HCT116 (cell line): ENCODE data around the gene CHD1. TPM values are rescaled to one million over a fixed set of nuclear protein-coding genes. Genes with fewer than 3 reads are reported as not detected.

Source experiments
- ATAC-seq: fragments of 200-7000 bp; cut with Tn5 transposase; 2 replicates; pipeline ENCODE4 v1.9.1; 2020; ENCODE audit warnings: mild to moderate bottlenecking, moderate library complexity
- BruUV-seq: library from RNA; stranded (reverse); fragments of 400-500 nt; replicated peaks from 2 replicates; lab custom pipeline; 2021; lab: Mats Ljungman, UMichigan
- CTCF ChIA-PET: fragments of 300-600 bp; sonication (Branson Sonifier 250); formaldehyde crosslinking; loops from one replicate; lab custom pipeline; 2021; ENCODE audit warnings: antibody characterized with exemption; lab: Charles Lee
- POLR2A ChIA-PET: fragments of 300-600, 350-600 bp; sonication (Branson Sonifier 250); formaldehyde crosslinking; loops from one replicate; lab custom pipeline; 2021; ENCODE audit warnings: antibody characterized with exemption; lab: Charles Lee
- RAD21 ChIA-PET, 2 experiments: fragments of 300-600 bp; sonication (Branson Sonifier 250); formaldehyde crosslinking; loops; one replicate each; lab custom pipeline; 2023; ENCODE audit warnings: low total read pairs in 2 of 2; ENCODE audit not compliant: uncharacterized antibody in 2 of 2, unreplicated experiment in 2 of 2, low non-redundant PET in 1 of 2; lab: Charles Lee
- DNase-seq: peaks from one replicate; pipeline ENCODE4 v3.0.0-alpha.2; 2010; ENCODE audit warnings: low read depth, low spot score
- H2AFZ ChIP-seq: fragments of 200-600 bp; shearing (Covaris generic), sonication (generic); 2 replicates; pipeline ENCODE4 v1.6.1; 2017; ENCODE audit warnings: low read depth, mixed run types, mixed read lengths, antibody characterized with exemption, low read length; ENCODE audit not compliant: poor library complexity, severe bottlenecking
- H3K27ac ChIP-seq: 2 replicates; pipeline ENCODE4 v1.5.1; 2012; ENCODE audit warnings: low read depth, low read length
- H3K27me3 ChIP-seq: fragments of 200-600 bp; sonication (generic); 2 replicates; pipeline ENCODE4 v1.6.1; 2016; ENCODE audit warnings: mixed run types, low read length, mixed read lengths; ENCODE audit not compliant: insufficient read depth
- H3K36me3 ChIP-seq, 2 experiments: fragments of 200-500 bp in 1 of 2; fragments of 200-600 bp in 1 of 2; sonication (Bioruptor generic) in 1 of 2; sonication (generic) in 1 of 2; 2 replicates each; pipeline versions ENCODE4 v1.5.1 to v1.6.1; 2014 to 2016; ENCODE audit warnings: low read length in 2 of 2, inconsistent platforms in 1 of 2, mixed read lengths in 1 of 2, mixed run types in 1 of 2; ENCODE audit not compliant: insufficient read depth in 2 of 2, control insufficient read depth in 1 of 2
- H3K4me1 ChIP-seq, 2 experiments: fragments of 200-600 bp in 1 of 2; sonication (generic) in 1 of 2; 2 replicates each; pipeline versions ENCODE4 v1.5.1 to v1.6.1; 2012 to 2017; ENCODE audit warnings: low read length in 2 of 2, inconsistent platforms in 1 of 2, mild to moderate bottlenecking in 1 of 2, mixed read lengths in 1 of 2, mixed run types in 1 of 2, moderate library complexity in 1 of 2; ENCODE audit not compliant: insufficient read depth in 2 of 2, control insufficient read depth in 1 of 2
- H3K4me2 ChIP-seq: fragments of 200-600 bp; sonication (generic); 2 replicates; pipeline ENCODE4 v1.6.1; 2017; ENCODE audit warnings: mixed run types, low read length, mixed read lengths
- H3K4me3 ChIP-seq, 2 experiments: fragments of 200-600 bp in 1 of 2; sonication (generic) in 1 of 2; replicated peaks in 1 of 2; 2 replicates each; pipeline ENCODE4 v1.5.1; 2011 to 2016; ENCODE audit warnings: low read length in 2 of 2, control low read depth in 1 of 2, low read depth in 1 of 2, mild to moderate bottlenecking in 1 of 2, mixed read lengths in 1 of 2, mixed run types in 1 of 2
- H3K79me2 ChIP-seq: fragments of 200-600 bp; sonication (generic); 2 replicates; pipeline ENCODE4 v1.6.1; 2017; ENCODE audit warnings: mild to moderate bottlenecking, mixed run types, low read length, moderate library complexity, mixed read lengths; ENCODE audit not compliant: insufficient read depth
- H3K9ac ChIP-seq: fragments of 200-600 bp; sonication (generic); 2 replicates; pipeline ENCODE4 v1.6.1; 2016; ENCODE audit warnings: low read length, mixed read lengths
- H3K9me2 ChIP-seq: fragments of 200-600 bp; sonication (generic), shearing (Covaris generic); 2 replicates; pipeline ENCODE4 v1.6.1; 2017; ENCODE audit warnings: mixed run types, mild to moderate bottlenecking, moderate library complexity; ENCODE audit not compliant: insufficient read depth
- H3K9me3 ChIP-seq, 2 experiments: fragments of 200-500 bp in 1 of 2; fragments of 200-600 bp in 1 of 2; sonication (Bioruptor generic) in 1 of 2; sonication (generic) in 1 of 2; 2 replicates each; pipeline ENCODE4 v1.6.1; 2014 to 2017; ENCODE audit warnings: low read length in 2 of 2, mixed read lengths in 2 of 2, inconsistent platforms in 1 of 2, low read depth in 1 of 2, mild to moderate bottlenecking in 1 of 2, mixed run types in 1 of 2, moderate library complexity in 1 of 2; ENCODE audit not compliant: control insufficient read depth in 1 of 2, insufficient read depth in 1 of 2
- H4K20me1 ChIP-seq: fragments of 200-600 bp; sonication (generic), shearing (Covaris generic); 2 replicates; pipeline ENCODE4 v1.6.1; 2017; ENCODE audit warnings: mixed run types, mild to moderate bottlenecking, moderate library complexity; ENCODE audit not compliant: insufficient read depth
- ATF3 ChIP-seq: IDR thresholded peaks from 2 replicates; pipeline ENCODE4 v1.6.1; 2012
- EGR1 ChIP-seq: IDR thresholded peaks from 2 replicates; pipeline ENCODE4 v1.6.1; 2012; ENCODE audit warnings: low read depth
- ELF1 ChIP-seq: IDR thresholded peaks from 2 replicates; pipeline ENCODE4 v1.6.1; 2012; ENCODE audit warnings: low read depth, borderline replicate concordance
- EZH2 ChIP-seq: fragments of 200-600 bp; sonication (generic); IDR thresholded peaks from 2 replicates; pipeline ENCODE4 v1.6.1; 2017; ENCODE audit warnings: antibody characterized with exemption, mixed run types
- EZH2phosphoT487 ChIP-seq: fragments of 200-600 bp; IDR thresholded peaks from 2 replicates; pipeline ENCODE4 v1.6.1; 2018; ENCODE audit warnings: antibody characterized with exemption, borderline replicate concordance
- FOSL1 ChIP-seq: IDR thresholded peaks from 2 replicates; pipeline ENCODE4 v1.6.1; 2012; ENCODE audit warnings: low read depth
- POLR2A ChIP-seq: IDR thresholded peaks from 2 replicates; pipeline ENCODE4 v1.7.0; 2011; ENCODE audit warnings: borderline replicate concordance; ENCODE audit not compliant: insufficient read depth, insufficient read length; ENCODE audit errors: extremely low read depth
- REST ChIP-seq: IDR thresholded peaks from 2 replicates; pipeline ENCODE4 v1.6.1; 2012; ENCODE audit warnings: low read depth
- TCF7L2 ChIP-seq: IDR thresholded peaks from 2 replicates; pipeline ENCODE4 v1.7.0; 2011; ENCODE audit warnings: borderline replicate concordance, inconsistent platforms; ENCODE audit not compliant: insufficient read depth, insufficient read length; ENCODE audit errors: extremely low read depth
- ZFX ChIP-seq: fragments of 450-650 bp; IDR thresholded peaks from 2 replicates; pipeline ENCODE4 v1.6.1; 2017
- ZNF274 ChIP-seq: fragments of 200-500 bp; sonication (Bioruptor generic); IDR thresholded peaks from 2 replicates; pipeline ENCODE4 v1.6.1; 2014; ENCODE audit warnings: mild to moderate bottlenecking, low read depth, low read length, inconsistent platforms
- intact Hi-C: fragments of 100-400 bp; cut with micrococcal nuclease; formaldehyde crosslinking; loops from 2 replicates; pipeline ENCODE4 v1.10.0; 2022
- total RNA-seq: library from RNA; stranded (reverse); gene quantifications from one replicate; pipeline ENCODE4 v1.2.1, GENCODE V29; 2021; ENCODE audit not compliant: unreplicated experiment

The CHD1 gene
- total RNA-seq, 1 experiment from 2014 or later: 43.9 TPM

DNA sequence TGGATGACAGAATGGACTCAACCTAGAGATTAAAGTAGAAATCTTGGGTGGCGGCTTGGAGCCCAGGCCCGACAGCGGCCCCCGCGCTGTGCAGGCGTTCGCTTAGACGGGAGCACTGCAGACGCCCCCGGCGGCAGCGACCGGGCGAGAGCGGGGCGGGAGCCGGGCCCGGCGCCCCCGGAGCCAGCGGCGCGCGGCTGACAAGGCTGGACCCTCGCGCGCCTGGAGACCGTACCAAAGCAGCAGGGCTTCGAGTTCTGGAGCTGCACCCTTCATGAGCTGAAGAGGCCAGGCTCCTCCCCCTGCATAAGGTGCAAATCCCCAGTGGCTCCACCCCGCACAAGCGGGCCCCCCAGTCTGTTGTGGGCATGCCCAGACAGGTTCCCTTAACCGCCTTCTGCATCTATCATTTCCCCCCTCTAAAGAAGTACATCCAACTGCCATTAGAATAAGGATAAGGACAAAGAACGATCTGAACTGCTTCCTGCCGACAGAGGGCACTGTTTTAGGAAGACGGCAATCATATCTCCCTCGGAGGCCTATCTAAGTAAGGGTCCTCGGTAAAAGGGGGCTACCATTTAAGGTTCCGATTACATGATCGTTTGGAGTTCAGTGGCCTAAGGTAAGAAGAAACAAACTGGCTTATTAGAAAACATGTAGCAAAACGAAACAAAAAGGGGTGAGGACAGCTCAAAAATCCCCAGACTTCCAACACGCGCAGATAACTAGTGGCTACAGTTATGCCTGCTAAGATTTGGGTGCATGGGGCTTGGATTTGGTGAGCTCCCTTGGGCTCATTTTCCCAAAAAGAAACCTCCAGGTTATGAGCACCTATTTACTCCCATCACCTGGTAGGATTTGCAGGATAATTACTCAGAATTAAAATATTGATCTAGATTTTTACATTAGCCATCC lies 89.1 kb downstream of the CHD1 start (continued):
- TF ChIP-seq REST: no peak
- no peak for TF ChIP-seq FOSL1
- no peak for TF ChIP-seq EZH2phosphoT487
- TF ChIP-seq POLR2A: no peak
- TF ChIP-seq ATF3: no peak
- TF ChIP-seq EGR1: no peak
- TF ChIP-seq TCF7L2: no peak

GRCh38 chr5:98836175-98836574 lies 92.6 kb downstream of the CHD1 start:
- Histone ChIP-seq H3K4me3 (no peak overlapping the region), H3K27ac (no peak overlapping the region), H3K9me2 (no peaks in the 10 kb centered on the region), H3K79me2 (no peaks in the 10 kb centered on the region), H3K9me3 (no peaks in the 10 kb centered on the region), H3K4me2 (no peak overlapping the region), H3K36me3 (no peaks in the 10 kb centered on the region), H3K9ac (no peak overlapping the region), H3K27me3 (no peaks in the 10 kb centered on the region), H3K4me1 (no peaks in the 10 kb centered on the region), H4K20me1 (no peaks in the 10 kb centered on the region), H2AFZ (no peak overlapping the region)
- no peak for DNase-seq
- ChIA-PET CTCF (no interaction called here), POLR2A (no interaction called here), RAD21 (no interaction called here)
- no TSS peak for BruUV-seq
- TF ChIP-seq EZH2 (no peak), ZFX (no peak), REST (no peak), EGR1 (no peak), ZNF274 (no peak), ELF1 (no peak)
- ATAC-seq: no peak
- intact Hi-C loops: no loop called here
